GM12878 (cell line): ENCODE data around the gene PNMA1. TPM values are rescaled to one million over a fixed set of nuclear protein-coding genes. Genes with fewer than 3 reads are reported as not detected.

Experiments
- BACH1 ChIP-seq: fragments of 450-650 bp; IDR thresholded peaks from 2 replicates; pipeline ENCODE4 v1.6.1; 2017; ENCODE audit warnings: mild to moderate bottlenecking, borderline replicate concordance
- BCL3 ChIP-seq: IDR thresholded peaks from 2 replicates; pipeline ENCODE4 v1.6.1; 2011; ENCODE audit warnings: borderline replicate concordance, low read depth, mild to moderate bottlenecking, moderate library complexity, low read length; ENCODE audit not compliant: insufficient read depth, poor library complexity, severe bottlenecking
- CREM ChIP-seq: IDR thresholded peaks from 2 replicates; pipeline ENCODE4 v1.6.1; 2014; ENCODE audit warnings: antibody characterized with exemption, low read depth
- DPF2 ChIP-seq: fragments of 450-650 bp; IDR thresholded peaks from 2 replicates; pipeline ENCODE4 v1.6.1; 2017; ENCODE audit warnings: mild to moderate bottlenecking
- E2F8 ChIP-seq: fragments of 450-650 bp; IDR thresholded peaks from 2 replicates; pipeline ENCODE4 v1.6.1; 2018; ENCODE audit warnings: mild to moderate bottlenecking, low read depth, moderate library complexity; ENCODE audit not compliant: partially characterized antibody
- GATAD2B ChIP-seq: fragments of 450-650 bp; conservative IDR thresholded peaks from 2 replicates; pipeline ENCODE4 v1.6.1; 2017; ENCODE audit warnings: low read depth, mild to moderate bottlenecking, moderate library complexity
- HDGF ChIP-seq: fragments of 450-650 bp; IDR thresholded peaks from 2 replicates; pipeline ENCODE4 v1.6.1; 2016; ENCODE audit warnings: antibody characterized with exemption
- KAT2A ChIP-seq: conservative IDR thresholded peaks from 2 replicates; pipeline ENCODE4 v1.6.1; 2011; ENCODE audit warnings: low read depth, low read length; ENCODE audit not compliant: control insufficient read depth
- MEF2A ChIP-seq: IDR thresholded peaks from 2 replicates; pipeline ENCODE4 v1.6.1; 2011; ENCODE audit warnings: low read depth, mild to moderate bottlenecking, low read length, moderate library complexity; ENCODE audit not compliant: insufficient read depth
- NBN ChIP-seq: fragments of 450-650 bp; IDR thresholded peaks from 2 replicates; pipeline ENCODE4 v1.6.1; 2016
- NFIC ChIP-seq: IDR thresholded peaks from 2 replicates; pipeline ENCODE4 v1.6.1; 2012; ENCODE audit warnings: low read depth, mild to moderate bottlenecking, inconsistent platforms, low read length, moderate library complexity
- PML ChIP-seq: IDR thresholded peaks from 2 replicates; pipeline ENCODE4 v1.6.1; 2012; ENCODE audit warnings: low read length, inconsistent platforms
- POLR2AphosphoS2 ChIP-seq: IDR thresholded peaks from 2 replicates; pipeline ENCODE4 v1.6.1; 2011; ENCODE audit warnings: low read depth, mild to moderate bottlenecking, low read length, improper control_type of control experiment, moderate library complexity
- POLR2AphosphoS5 ChIP-seq: IDR thresholded peaks from 2 replicates; pipeline ENCODE4 v1.6.1; 2011; ENCODE audit warnings: mild to moderate bottlenecking, low read length, inconsistent platforms
- RCOR1 ChIP-seq: conservative IDR thresholded peaks from 2 replicates; pipeline ENCODE4 v1.6.1; 2012; ENCODE audit warnings: low read depth, low read length, improper control_type of control experiment
- SMARCA5 ChIP-seq: fragments of 450-650 bp; IDR thresholded peaks from 2 replicates; pipeline ENCODE4 v1.6.1; 2017; ENCODE audit warnings: mild to moderate bottlenecking
- SPI1 ChIP-seq: IDR thresholded peaks from 2 replicates; pipeline ENCODE4 v1.6.1; 2011; ENCODE audit warnings: low read depth, mild to moderate bottlenecking, low read length, moderate library complexity, borderline replicate concordance; ENCODE audit not compliant: insufficient read depth
- SUPT20H ChIP-seq: IDR thresholded peaks from 2 replicates; pipeline ENCODE4 v1.6.1; 2011; ENCODE audit warnings: low read depth, mild to moderate bottlenecking, low read length, moderate library complexity, borderline replicate concordance; ENCODE audit not compliant: control insufficient read depth
- TARDBP ChIP-seq: IDR thresholded peaks from 2 replicates; pipeline ENCODE4 v1.6.1; 2016; ENCODE audit warnings: borderline replicate concordance
- ZBTB11 ChIP-seq: fragments of 450-650 bp; formaldehyde crosslinking; IDR thresholded peaks from 2 replicates; pipeline ENCODE4 v1.5.0; 2022; ENCODE audit warnings: mild to moderate bottlenecking, missing genetic modification characterization
- ZNF207 ChIP-seq: fragments of 450-650 bp; IDR thresholded peaks from 2 replicates; pipeline ENCODE4 v1.6.1; 2014; ENCODE audit warnings: antibody characterized with exemption, mild to moderate bottlenecking, borderline replicate concordance
- ZNF384 ChIP-seq: IDR thresholded peaks from 2 replicates; pipeline ENCODE4 v1.6.1; 2012; ENCODE audit warnings: low read depth, mild to moderate bottlenecking, low read length, improper control_type of control experiment, borderline replicate concordance
- polyA plus RNA-seq, 11 experiments: library from polyadenylated mRNA; depleted of rRNA in 4 of 11; unstranded in 6 of 11; stranded (reverse) in 5 of 11; fragments of >200 nt; fragmentation: Nextera tagmentation in 4 of 11; fragmentation: Illumina TruSeq in 1 of 11; extraction: Ambion mirVana in 4 of 11; extraction: Trizol in 1 of 11; gene quantifications; 1 replicate in 1 of 11; 2 replicates in 10 of 11; pipeline versions ENCODE4 v1.2.1 to v1.2.3, GENCODE V29; 2011 to 2016; ENCODE audit warnings: inconsistent platforms in 2 of 11, missing spikeins in 2 of 11, low read depth in 1 of 11
- total RNA-seq, 4 experiments: library from RNA; depleted of rRNA in 3 of 4; stranded (reverse); fragments of >200 nt in 3 of 4; fragmentation: Illumina TruSeq in 1 of 4; extraction: Trizol in 1 of 4; gene quantifications; 2 replicates each; pipeline versions ENCODE4 v1.2.1 to v1.2.3, GENCODE V29; 2013 to 2021

Gene PNMA1
- total and polyA plus RNA-seq, 10 of the 15 experiments (the other 5 are each of a cell fraction or from before 2014, with no cell fraction given) = 1.8 to 39.3 (median 11.1) TPM

GRCh38 chr14:73761618-73762355 is 47.6 kb upstream of the PNMA1 start (continued):
- peak; percentile 32 for TF ChIP-seq BCL3
- TF ChIP-seq MEF2A = peak; percentile 83
- TF ChIP-seq PML = no peak
- no peak for TF ChIP-seq NBN
- TF ChIP-seq ZNF207 = 0 out of 2 replicates have a peak, but pooled peaks have one; percentile 36
- no peak for TF ChIP-seq RCOR1
- no peak for TF ChIP-seq SUPT20H
- no peak for TF ChIP-seq GATAD2B
- TF ChIP-seq ZNF384 = peak; percentile 62; the same call in 1 of the 2 replicates
- TF ChIP-seq CREM = peak; percentile 29; the same call in 1 of the 2 replicates
- TF ChIP-seq POLR2AphosphoS2 = no peak
- no peak for TF ChIP-seq NFIC
- no peak for TF ChIP-seq E2F8
- peak; percentile 77 for TF ChIP-seq SPI1
- no peak for TF ChIP-seq DPF2
- TF ChIP-seq KAT2A = no peak
- TF ChIP-seq HDGF = no peak
- TF ChIP-seq SMARCA5 = 0 out of 2 replicates have a peak, but pooled peaks have one; percentile 12
- TF ChIP-seq ZBTB11 (CRISPR knock-in tag) = no peak
- no peak for TF ChIP-seq BACH1
- peak; percentile 15; the same call in 1 of the 2 replicates for TF ChIP-seq POLR2AphosphoS5
- TF ChIP-seq TARDBP = no peak
